ENCODE measurements around the gene NR1D1. TPM values are rescaled to one million over a fixed set of nuclear protein-coding genes. Genes with fewer than 3 reads are reported as not detected.

Gene NR1D1
- total and polyA plus RNA-seq, 2 of the 13 experiments (the other 11 are each of a cell fraction or from before 2014, with no cell fraction given) = 2.1 to 2.7 TPM

DNA sequence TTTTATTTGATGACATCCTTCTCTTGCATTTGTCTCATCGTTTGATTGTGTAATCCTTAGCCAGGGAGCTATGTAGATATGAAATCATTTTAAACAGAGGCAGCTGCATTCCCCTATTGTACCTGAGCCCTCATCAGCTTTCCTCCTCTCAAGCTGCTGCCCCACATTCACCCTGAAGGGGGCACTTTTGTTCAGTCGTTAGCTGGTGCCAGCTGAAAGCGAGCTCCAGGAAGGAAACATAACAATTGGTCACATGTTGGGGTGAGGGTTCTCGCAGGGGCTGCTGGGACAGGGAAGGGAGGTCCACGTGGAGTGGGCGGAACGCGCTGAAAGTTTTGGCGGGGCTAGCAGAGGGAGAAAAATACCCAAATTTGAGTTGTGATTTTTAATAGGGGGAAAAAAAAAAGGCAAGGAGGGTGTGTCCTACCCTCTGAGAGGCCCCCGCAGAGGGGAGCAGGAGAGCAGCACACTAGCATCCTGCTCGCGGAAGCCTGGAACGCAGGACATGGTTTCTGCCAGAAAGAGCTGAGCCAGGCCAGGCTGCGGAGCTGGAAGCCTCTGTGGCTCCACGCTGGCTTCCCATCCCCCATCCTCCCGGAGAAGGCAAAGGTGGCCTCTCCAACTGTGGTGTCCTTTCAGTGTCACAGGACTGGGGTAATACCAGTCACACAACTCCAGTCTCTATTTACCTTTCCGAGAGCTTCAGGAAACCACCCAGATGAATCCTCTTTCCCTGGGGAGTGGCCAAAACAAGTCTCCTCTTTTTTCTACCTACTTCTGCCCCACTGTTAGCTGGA lies 12.9 kb upstream of the NR1D1 start (continued):
- TF ChIP-seq, protein P1, sequence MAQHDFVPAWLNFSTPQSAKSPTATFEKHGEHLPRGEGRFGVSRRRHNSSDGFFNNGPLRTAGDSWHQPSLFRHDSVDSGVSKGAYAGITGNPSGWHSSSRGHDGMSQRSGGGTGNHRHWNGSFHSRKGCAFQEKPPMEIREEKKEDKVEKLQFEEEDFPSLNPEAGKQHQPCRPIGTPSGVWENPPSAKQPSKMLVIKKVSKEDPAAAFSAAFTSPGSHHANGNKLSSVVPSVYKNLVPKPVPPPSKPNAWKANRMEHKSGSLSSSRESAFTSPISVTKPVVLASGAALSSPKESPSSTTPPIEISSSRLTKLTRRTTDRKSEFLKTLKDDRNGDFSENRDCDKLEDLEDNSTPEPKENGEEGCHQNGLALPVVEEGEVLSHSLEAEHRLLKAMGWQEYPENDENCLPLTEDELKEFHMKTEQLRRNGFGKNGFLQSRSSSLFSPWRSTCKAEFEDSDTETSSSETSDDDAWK (CRISPR knock-in tag; IDR thresholded peaks at IDR 0.05) = no peak
- TF ChIP-seq, protein P2, sequence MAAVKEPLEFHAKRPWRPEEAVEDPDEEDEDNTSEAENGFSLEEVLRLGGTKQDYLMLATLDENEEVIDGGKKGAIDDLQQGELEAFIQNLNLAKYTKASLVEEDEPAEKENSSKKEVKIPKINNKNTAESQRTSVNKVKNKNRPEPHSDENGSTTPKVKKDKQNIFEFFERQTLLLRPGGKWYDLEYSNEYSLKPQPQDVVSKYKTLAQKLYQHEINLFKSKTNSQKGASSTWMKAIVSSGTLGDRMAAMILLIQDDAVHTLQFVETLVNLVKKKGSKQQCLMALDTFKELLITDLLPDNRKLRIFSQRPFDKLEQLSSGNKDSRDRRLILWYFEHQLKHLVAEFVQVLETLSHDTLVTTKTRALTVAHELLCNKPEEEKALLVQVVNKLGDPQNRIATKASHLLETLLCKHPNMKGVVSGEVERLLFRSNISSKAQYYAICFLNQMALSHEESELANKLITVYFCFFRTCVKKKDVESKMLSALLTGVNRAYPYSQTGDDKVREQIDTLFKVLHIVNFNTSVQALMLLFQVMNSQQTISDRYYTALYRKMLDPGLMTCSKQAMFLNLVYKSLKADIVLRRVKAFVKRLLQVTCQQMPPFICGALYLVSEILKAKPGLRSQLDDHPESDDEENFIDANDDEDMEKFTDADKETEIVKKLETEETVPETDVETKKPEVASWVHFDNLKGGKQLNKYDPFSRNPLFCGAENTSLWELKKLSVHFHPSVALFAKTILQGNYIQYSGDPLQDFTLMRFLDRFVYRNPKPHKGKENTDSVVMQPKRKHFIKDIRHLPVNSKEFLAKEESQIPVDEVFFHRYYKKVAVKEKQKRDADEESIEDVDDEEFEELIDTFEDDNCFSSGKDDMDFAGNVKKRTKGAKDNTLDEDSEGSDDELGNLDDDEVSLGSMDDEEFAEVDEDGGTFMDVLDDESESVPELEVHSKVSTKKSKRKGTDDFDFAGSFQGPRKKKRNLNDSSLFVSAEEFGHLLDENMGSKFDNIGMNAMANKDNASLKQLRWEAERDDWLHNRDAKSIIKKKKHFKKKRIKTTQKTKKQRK (IDR thresholded peaks at IDR 0.05; ENCODE audit: low read length) = no peak
- TF ChIP-seq GLI4 (CRISPR knock-in tag; IDR thresholded peaks at IDR 0.05; ENCODE audit: borderline replicate concordance) (peak; percentile 74; the same call in 1 of the 2 replicates), ZNF746 (CRISPR knock-in tag; IDR thresholded peaks at IDR 0.05) (peak; percentile 90; the same call in 1 of the 2 replicates), ZNF432 (CRISPR knock-in tag; IDR thresholded peaks at IDR 0.05; ENCODE audit: borderline replicate concordance) (no peak), ZNF367 (CRISPR knock-in tag; IDR thresholded peaks at IDR 0.05; ENCODE audit: borderline replicate concordance) (no peak), ZBTB26 (CRISPR knock-in tag; IDR thresholded peaks at IDR 0.05; ENCODE audit: borderline replicate concordance) (peak; percentile 94), ZSCAN12 (CRISPR knock-in tag; IDR thresholded peaks at IDR 0.05) (0 out of 2 replicates have a peak, but pooled peaks have one; percentile 22), ZNF564 (CRISPR knock-in tag; IDR thresholded peaks at IDR 0.05) (no peak), ZBTB33 (CRISPR knock-in tag; IDR thresholded peaks at IDR 0.05) (peak; percentile 65; the same call in 1 of the 2 replicates), ZNF605 (CRISPR knock-in tag; IDR thresholded peaks at IDR 0.05) (peak; percentile 95), ELF4 (CRISPR knock-in tag; IDR thresholded peaks at IDR 0.05; ENCODE audit: borderline replicate concordance) (peak; percentile 59; the same call in 1 of the 2 replicates), ZNF672 (CRISPR knock-in tag; IDR thresholded peaks at IDR 0.05) (peak; percentile 58; the same call in 1 of the 2 replicates)
- TF ChIP-seq, protein P3, sequence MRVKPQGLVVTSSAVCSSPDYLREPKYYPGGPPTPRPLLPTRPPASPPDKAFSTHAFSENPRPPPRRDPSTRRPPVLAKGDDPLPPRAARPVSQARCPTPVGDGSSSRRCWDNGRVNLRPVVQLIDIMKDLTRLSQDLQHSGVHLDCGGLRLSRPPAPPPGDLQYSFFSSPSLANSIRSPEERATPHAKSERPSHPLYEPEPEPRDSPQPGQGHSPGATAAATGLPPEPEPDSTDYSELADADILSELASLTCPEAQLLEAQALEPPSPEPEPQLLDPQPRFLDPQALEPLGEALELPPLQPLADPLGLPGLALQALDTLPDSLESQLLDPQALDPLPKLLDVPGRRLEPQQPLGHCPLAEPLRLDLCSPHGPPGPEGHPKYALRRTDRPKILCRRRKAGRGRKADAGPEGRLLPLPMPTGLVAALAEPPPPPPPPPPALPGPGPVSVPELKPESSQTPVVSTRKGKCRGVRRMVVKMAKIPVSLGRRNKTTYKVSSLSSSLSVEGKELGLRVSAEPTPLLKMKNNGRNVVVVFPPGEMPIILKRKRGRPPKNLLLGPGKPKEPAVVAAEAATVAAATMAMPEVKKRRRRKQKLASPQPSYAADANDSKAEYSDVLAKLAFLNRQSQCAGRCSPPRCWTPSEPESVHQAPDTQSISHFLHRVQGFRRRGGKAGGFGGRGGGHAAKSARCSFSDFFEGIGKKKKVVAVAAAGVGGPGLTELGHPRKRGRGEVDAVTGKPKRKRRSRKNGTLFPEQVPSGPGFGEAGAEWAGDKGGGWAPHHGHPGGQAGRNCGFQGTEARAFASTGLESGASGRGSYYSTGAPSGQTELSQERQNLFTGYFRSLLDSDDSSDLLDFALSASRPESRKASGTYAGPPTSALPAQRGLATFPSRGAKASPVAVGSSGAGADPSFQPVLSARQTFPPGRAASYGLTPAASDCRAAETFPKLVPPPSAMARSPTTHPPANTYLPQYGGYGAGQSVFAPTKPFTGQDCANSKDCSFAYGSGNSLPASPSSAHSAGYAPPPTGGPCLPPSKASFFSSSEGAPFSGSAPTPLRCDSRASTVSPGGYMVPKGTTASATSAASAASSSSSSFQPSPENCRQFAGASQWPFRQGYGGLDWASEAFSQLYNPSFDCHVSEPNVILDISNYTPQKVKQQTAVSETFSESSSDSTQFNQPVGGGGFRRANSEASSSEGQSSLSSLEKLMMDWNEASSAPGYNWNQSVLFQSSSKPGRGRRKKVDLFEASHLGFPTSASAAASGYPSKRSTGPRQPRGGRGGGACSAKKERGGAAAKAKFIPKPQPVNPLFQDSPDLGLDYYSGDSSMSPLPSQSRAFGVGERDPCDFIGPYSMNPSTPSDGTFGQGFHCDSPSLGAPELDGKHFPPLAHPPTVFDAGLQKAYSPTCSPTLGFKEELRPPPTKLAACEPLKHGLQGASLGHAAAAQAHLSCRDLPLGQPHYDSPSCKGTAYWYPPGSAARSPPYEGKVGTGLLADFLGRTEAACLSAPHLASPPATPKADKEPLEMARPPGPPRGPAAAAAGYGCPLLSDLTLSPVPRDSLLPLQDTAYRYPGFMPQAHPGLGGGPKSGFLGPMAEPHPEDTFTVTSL (CRISPR knock-in tag; IDR thresholded peaks at IDR 0.05; ENCODE audit: borderline replicate concordance) = peak; percentile 69; the same call in 1 of the 2 replicates
